GM19025 (cell line): Measurements from ENCODE around the gene PURA.

Experiments
- ATAC-seq: cut with Tn5 transposase; IDR thresholded peaks from one replicate; pipeline ENCODE4 v1.9.1; 2021; ENCODE audit warnings: mild to moderate bottlenecking, low read depth, moderate library complexity; ENCODE audit not compliant: unreplicated experiment

Gene PURA

GRCh38 chr5:140109018-140109758, 4.7 kb upstream of the PURA start:
- ATAC-seq, result no peak

DNA sequence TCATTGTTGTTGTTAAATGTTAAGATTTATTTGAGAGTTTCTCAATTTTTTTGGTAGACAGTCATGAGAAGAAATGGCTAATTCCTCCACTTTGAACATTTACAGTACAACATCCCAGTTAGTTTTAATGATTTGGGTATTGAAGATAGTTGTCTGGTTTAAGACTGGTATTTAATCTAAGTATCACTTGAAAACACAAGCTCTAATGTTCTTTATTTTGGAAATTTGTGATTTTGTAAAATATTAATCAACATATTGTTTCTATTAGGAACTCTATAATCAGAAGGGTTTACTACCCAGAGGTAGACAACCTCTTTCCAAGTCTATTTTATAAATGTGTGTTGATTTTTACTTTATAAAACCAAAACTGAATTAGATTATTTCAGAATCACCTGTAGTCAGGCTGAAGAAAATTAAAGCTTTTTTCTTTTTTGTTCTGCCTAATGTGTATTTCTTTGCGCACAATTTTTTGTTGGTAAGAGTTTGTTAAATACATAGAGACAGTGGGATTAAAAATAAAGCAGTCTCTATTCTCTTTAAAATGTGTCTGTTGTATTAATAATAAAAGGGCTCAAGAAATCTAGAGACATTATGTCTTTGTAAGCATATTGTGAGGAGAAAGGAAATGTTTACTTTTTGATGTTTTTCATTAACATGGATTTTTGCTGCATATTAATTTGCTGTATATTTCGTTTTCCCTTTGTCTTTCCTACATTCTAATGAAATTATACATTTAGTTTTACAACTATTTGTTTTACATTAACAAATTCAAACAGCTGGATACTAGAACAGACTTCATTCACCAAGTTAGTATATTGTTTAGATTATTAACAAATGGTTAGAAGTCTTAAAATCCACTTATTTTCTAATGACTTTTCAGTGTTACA, 3.9 kb upstream of the PURA start:
- ATAC-seq, result no peak

GRCh38 chr5:140110646-140110957, 3.3 kb upstream of the PURA start:
- no peak for ATAC-seq

- ATAC-seq, result no peak
These were observed 2.7 kb upstream of the PURA start for GRCh38 chr5:140111011-140111858.

- ATAC-seq, result no peak
These were observed 1.9 kb upstream of the PURA start for GRCh38 chr5:140111859-140112551.

DNA sequence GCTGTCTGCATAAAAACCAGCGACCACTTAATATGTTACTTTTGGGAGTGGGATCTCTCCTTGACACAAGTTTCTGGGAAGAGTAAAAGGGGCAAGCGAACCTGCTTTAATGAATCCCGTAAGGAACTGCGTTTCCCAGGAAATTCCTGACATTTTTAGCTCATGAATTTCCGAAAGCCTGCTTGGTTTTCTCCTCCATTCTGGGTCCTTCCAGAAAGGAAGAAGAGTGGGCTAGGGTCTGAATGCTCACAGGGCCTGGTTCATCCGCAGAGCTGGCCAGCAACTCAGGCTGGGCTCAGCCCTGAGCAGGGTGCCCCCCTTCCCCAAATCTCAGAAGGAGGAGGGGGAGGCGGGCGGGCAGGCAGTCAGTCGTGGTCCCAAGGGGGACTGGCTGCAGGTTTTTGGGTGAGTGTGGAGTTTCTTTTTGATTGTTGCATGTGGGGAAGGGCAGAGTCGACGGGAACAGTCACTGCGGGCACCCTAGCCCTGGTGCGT, 1.2 kb upstream of the PURA start:
- no peak for ATAC-seq

GRCh38 chr5:140113180-140113698, 670 bp upstream of the PURA start:
- no peak for ATAC-seq

DNA sequence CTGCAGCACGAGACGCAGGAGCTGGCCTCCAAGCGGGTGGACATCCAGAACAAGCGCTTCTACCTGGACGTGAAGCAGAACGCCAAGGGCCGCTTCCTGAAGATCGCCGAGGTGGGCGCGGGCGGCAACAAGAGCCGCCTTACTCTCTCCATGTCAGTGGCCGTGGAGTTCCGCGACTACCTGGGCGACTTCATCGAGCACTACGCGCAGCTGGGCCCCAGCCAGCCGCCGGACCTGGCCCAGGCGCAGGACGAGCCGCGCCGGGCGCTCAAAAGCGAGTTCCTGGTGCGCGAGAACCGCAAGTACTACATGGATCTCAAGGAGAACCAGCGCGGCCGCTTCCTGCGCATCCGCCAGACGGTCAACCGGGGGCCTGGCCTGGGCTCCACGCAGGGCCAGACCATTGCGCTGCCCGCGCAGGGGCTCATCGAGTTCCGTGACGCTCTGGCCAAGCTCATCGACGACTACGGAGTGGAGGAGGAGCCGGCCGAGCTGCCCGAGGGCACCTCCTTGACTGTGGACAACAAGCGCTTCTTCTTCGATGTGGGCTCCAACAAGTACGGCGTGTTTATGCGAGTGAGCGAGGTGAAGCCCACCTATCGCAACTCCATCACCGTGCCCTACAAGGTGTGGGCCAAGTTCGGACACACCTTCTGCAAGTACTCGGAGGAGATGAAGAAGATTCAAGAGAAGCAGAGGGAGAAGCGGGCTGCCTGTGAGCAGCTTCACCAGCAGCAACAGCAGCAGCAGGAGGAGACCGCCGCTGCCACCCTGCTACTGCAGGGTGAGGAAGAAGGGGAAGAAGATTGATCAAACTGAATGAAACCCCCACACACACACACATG, 654 bp downstream of the PURA start:
- peak; percentile 27 for ATAC-seq

DNA sequence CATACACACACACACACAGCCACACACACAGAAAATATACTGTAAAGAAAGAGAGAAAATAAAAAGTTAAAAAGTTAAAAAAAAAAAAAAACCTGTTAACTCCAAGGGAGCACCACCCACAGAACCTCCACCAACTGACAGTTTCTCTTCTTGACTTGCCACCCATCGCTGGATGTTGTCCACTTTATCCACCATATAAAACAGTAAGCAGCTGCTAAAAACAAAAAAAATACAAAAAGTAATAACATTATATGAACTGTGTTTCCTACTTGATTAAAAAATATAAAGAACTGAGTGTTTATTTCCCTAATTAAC, 1.2 kb downstream of the PURA start:
- no peak for ATAC-seq

- ATAC-seq, result no peak
These were observed 2.8 kb downstream of the PURA start for GRCh38 chr5:140116716-140117115.

DNA sequence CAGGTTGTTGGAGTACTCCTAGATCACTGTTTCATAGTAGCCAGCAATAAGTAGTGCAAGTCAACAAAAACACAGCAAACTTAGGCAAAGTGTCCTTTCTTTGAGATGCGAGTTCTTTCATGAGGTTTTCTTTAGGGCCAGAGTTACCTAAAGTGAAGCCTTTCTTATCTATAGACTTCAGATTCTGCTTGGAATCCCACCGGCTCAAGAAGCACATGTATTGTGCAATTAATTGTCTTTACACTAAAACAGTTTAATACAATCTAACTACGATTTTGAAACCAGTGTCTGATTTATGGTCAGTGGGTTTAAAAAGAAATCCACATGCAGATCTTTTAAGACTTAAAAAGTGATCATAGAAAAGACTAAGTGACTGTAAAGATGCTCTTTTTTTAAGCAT, 3.6 kb downstream of the PURA start:
- ATAC-seq, result no peak

DNA sequence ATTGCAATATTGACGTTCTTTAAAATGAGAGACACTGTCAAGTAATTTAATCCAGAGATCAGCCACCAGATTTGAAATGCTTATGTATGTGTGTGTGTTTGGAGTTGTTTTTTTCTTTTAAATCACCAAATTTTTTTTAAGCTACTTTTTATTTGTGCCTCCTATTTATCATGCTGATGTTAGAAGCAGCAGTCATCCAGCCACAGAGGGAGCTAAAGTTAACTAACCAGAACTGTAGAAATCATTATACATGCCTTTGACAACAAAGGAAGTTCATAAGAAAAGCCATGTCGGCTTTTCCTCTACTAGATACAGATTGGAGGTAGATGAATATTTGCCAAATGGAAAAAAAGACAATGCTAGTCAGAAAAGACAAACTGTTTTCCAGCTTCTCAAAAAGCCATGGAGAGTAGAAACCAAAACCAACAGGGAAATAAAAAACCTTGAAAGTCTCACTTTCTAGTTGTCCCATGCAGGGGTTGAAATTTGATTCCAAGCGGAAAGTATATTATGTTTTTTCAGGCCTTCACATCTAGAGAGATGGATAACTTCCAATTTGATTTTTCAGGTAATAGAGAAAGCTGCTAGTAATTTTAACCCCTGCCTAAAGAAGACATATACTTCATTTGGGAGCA, 4.5 kb downstream of the PURA start:
- ATAC-seq, result no peak

DNA sequence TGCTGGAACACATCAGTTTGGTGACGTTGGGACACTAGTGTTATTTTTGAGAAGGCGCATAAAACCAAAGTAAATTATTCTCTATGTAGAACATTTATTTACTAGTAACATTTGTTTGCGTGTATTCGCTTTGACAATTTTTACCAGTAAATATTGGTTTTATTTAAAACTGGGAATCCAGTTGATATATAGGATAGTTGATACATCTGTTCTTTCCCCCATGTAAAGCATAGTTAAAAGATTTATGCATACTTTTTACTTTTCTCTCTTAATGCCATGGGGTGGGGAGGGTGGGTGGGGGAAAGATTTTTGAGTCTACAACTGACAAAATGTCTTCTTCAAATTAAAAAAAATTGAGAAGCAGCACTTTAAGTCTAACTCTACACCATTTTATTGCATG, 11.7 kb downstream of the PURA start, which contains the start of gene IGIP:
IGIP (plus strand) TSS at position 301 of the 400 bp plus-strand sequence. CDS start 2,540 bp downstream, outside the sequence.
- no peak for ATAC-seq

GRCh38 chr5:140126315-140127012, 12.6 kb downstream of the PURA start:
- ATAC-seq, result no peak

- no peak for ATAC-seq
These were observed 14.5 kb downstream of the PURA start for GRCh38 chr5:140128376-140128775.

DNA sequence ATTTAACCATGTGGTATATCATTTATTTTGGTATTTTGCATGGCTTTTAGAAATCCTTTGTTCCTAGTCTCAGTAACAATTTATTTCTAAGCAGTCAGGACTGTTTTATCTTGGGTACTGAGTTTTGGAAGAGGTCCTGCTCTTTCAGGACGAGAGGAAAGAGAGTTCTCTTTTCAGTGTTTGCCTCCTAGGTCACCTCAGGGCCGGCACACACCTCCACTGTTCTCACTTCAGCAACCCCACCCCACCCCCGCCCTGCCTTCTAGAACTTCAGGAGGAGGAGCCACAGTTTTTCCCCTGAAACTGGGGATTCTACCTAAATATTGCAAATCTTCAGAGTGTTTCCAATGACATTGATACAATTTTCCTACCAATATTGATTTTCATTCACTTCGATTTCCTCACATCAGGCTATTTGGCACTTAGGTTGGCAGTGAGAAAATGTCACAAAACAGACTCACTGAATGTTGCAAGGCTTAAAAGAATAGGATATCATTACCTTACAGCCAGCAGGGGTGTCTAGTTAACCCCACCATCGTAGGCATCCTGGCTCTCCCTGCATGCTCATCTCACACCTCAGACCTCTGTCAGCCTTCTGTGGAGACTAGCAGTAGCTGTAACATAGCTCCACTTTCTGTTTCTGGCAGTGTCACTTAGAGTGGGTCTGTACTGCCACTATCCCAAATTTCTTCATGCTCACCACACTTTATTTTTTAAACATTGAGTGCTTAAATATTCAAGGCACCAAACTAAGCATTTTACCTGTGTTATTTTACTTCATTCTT, 17.2 kb downstream of the PURA start:
- no peak for ATAC-seq

- ATAC-seq, result no peak
These were observed 18.1 kb downstream of the PURA start for GRCh38 chr5:140131967-140132409.
